Inferior parietal cortex (tissue), 1 donor: Measurements from ENCODE around the gene MC4R.
A peak's percentile ranks its signal among the peaks of the same experiment; 100 is the strongest.
"Not testable (repeated sequence)": the region's sequence is repeated elsewhere in the genome, so short reads cannot be mapped to it uniquely, and the experiment has no call there.

ENCODE experiments used
- DNase-seq: peaks from one replicate; pipeline ENCODE4 v3.0.0-alpha.2; 2016; ENCODE audit errors: extremely low spot score

The MC4R gene

GRCh38 chr18:60372596-60372995 lies at the start of gene MC4R:
MC4R (minus strand) TSS chr18:60372775; CDS start chr18:60372349, 426 bp downstream.
- peak; percentile 66 for DNase-seq

GRCh38 chr18:60422306-60422705 lies 49.7 kb upstream of the MC4R start:
- DNase-seq: not testable (repeated sequence)

GRCh38 chr18:60421356-60422118 lies 49.0 kb upstream of the MC4R start:
- DNase-seq: no peak

- no peak for DNase-seq
Measured at GRCh38 chr18:60417946-60418345, 45.4 kb upstream of the MC4R start.

GRCh38 chr18:60413944-60414547 lies 41.5 kb upstream of the MC4R start:
- no peak for DNase-seq

GRCh38 chr18:60411715-60412114 lies 39.1 kb upstream of the MC4R start:
- no peak for DNase-seq

GRCh38 chr18:60406721-60407120 lies 34.1 kb upstream of the MC4R start:
- peak; percentile 18 for DNase-seq

GRCh38 chr18:60404486-60405085 lies 32.0 kb upstream of the MC4R start:
- no peak for DNase-seq

- DNase-seq: no peak
Measured at GRCh38 chr18:60401346-60401745, 28.8 kb upstream of the MC4R start.

GRCh38 chr18:60391571-60392226 lies 19.1 kb upstream of the MC4R start:
- DNase-seq: no peak

- DNase-seq: no peak
Measured at GRCh38 chr18:60389314-60389713, 16.7 kb upstream of the MC4R start.

- no peak for DNase-seq
Measured at GRCh38 chr18:60385693-60386092, 13.1 kb upstream of the MC4R start.

- DNase-seq: no peak
Measured at GRCh38 chr18:60383893-60384292, 11.3 kb upstream of the MC4R start.

- DNase-seq: no peak
Measured at GRCh38 chr18:60377778-60378469, 5.3 kb upstream of the MC4R start.

- no peak for DNase-seq
Measured at GRCh38 chr18:60372132-60372531, 443 bp downstream of the MC4R start.

GRCh38 chr18:60358516-60358915 lies 14.1 kb downstream of the MC4R start:
- no peak for DNase-seq

- DNase-seq: no peak
Measured at GRCh38 chr18:60350941-60351340, 21.6 kb downstream of the MC4R start.

- DNase-seq: no peak
Measured at GRCh38 chr18:60350150-60350549, 22.4 kb downstream of the MC4R start.

GRCh38 chr18:60347526-60348045 lies 25.0 kb downstream of the MC4R start:
- DNase-seq: no peak

- no peak for DNase-seq
Measured at GRCh38 chr18:60339018-60339417, 33.6 kb downstream of the MC4R start.

- DNase-seq: no peak
Measured at GRCh38 chr18:60331890-60332289, 40.7 kb downstream of the MC4R start.

- peak; percentile 3 for DNase-seq
Measured at GRCh38 chr18:60329131-60329530, 43.4 kb downstream of the MC4R start.
